Measurements from ENCODE around the gene F2.

Gene F2

GRCh38 chr11:46760429-46761128, 41.6 kb downstream of the F2 start:
- Mint-ChIP-seq H3K27me3 (no peaks in the 10 kb centered on the region), H3K4me1 (no peaks in the 10 kb centered on the region), H3K4me3 (no peak overlapping the region), H3K36me3 (peaks cover 46% of the 10 kb centered on the region), H3K27ac (no peak overlapping the region), H3K9me3 (no peaks in the 10 kb centered on the region)
- DNase-seq (ENCODE audit: low spot score in 2 of 2) (no peak), ATAC-seq (ENCODE audit: low read depth) (no peak)

- H3K27me3 Mint-ChIP-seq: no peaks in the 10 kb centered on the region
- H3K9me3 Mint-ChIP-seq: no peaks in the 10 kb centered on the region
- ATAC-seq (ENCODE audit: low read depth) (no peak), DNase-seq (ENCODE audit: low spot score in 2 of 2) (no peak)
- peaks cover 42% of the 10 kb centered on the region for H3K36me3 Mint-ChIP-seq
- no peaks in the 10 kb centered on the region for H3K4me1 Mint-ChIP-seq
- H3K4me3 Mint-ChIP-seq: no peak overlapping the region
- H3K27ac Mint-ChIP-seq: no peak overlapping the region
These were observed 42.8 kb downstream of the F2 start for GRCh38 chr11:46761807-46762206.

GRCh38 chr11:46762248-46762647, 43.2 kb downstream of the F2 start:
- H3K9me3 Mint-ChIP-seq: no peaks in the 10 kb centered on the region
- peaks cover 42% of the 10 kb centered on the region for H3K36me3 Mint-ChIP-seq

GRCh38 chr11:46766656-46767055, 47.6 kb downstream of the F2 start:
- Mint-ChIP-seq H3K36me3 (peaks cover 28% of the 10 kb centered on the region), H3K4me1 (no peaks in the 10 kb centered on the region), H3K27ac (no peak overlapping the region), H3K27me3 (no peaks in the 10 kb centered on the region), H3K9me3 (no peaks in the 10 kb centered on the region), H3K4me3 (no peak overlapping the region)
- DNase-seq (ENCODE audit: low spot score in 2 of 2) (no peak), ATAC-seq (ENCODE audit: low read depth) (no peak)

More at GRCh38 chr11:46762248-46762647, 43.2 kb downstream of the F2 start:
- no peak overlapping the region for H3K27ac Mint-ChIP-seq
- H3K27me3 Mint-ChIP-seq: no peaks in the 10 kb centered on the region
- no peak for DNase-seq (ENCODE audit: low spot score in 2 of 2)
- no peak for ATAC-seq (ENCODE audit: low read depth)
- no peaks in the 10 kb centered on the region for H3K4me1 Mint-ChIP-seq
- no peak overlapping the region for H3K4me3 Mint-ChIP-seq

- no peak overlapping the region for H3K27ac Mint-ChIP-seq
- H3K4me3 Mint-ChIP-seq: no peak overlapping the region
- H3K4me1 Mint-ChIP-seq: no peaks in the 10 kb centered on the region
- H3K9me3 Mint-ChIP-seq: no peaks in the 10 kb centered on the region
- no peaks in the 10 kb centered on the region for H3K27me3 Mint-ChIP-seq
- H3K36me3 Mint-ChIP-seq: peaks cover 18% of the 10 kb centered on the region
- DNase-seq (ENCODE audit: low spot score in 2 of 2) (no peak), ATAC-seq (ENCODE audit: low read depth) (no peak)
These were observed 50.7 kb downstream of the F2 start for GRCh38 chr11:46769636-46770221.

GRCh38 chr11:46776878-46777277, 57.9 kb downstream of the F2 start:
- no peak for DNase-seq (ENCODE audit: low spot score in 2 of 2)
- H3K36me3 Mint-ChIP-seq: peaks cover 40% of the 10 kb centered on the region
- H3K9me3 Mint-ChIP-seq: no peaks in the 10 kb centered on the region
- H3K4me1 Mint-ChIP-seq: no peaks in the 10 kb centered on the region
- H3K27me3 Mint-ChIP-seq: no peaks in the 10 kb centered on the region
- no peak overlapping the region for H3K27ac Mint-ChIP-seq
- H3K4me3 Mint-ChIP-seq: no peak overlapping the region
- no peak for ATAC-seq (ENCODE audit: low read depth)

- no peak for ATAC-seq (ENCODE audit: low read depth)
- Mint-ChIP-seq H3K4me1 (no peaks in the 10 kb centered on the region), H3K9me3 (no peaks in the 10 kb centered on the region), H3K27me3 (no peaks in the 10 kb centered on the region), H3K36me3 (peaks cover 39% of the 10 kb centered on the region), H3K27ac (no peak overlapping the region), H3K4me3 (no peak overlapping the region)
- DNase-seq (ENCODE audit: low spot score in 2 of 2): no peak
These were observed 59.4 kb downstream of the F2 start for GRCh38 chr11:46778416-46778815.
